MV-4-11 (cell line): ENCODE results near the gene ZNF804A.
A peak's percentile ranks its signal among the peaks of the same experiment; 100 is the strongest.

Source experiments
- DNase-seq: peaks from one replicate; lab custom pipeline; 2025; lab: John Stamatoyannopoulos, UW

Gene ZNF804A

DNA sequence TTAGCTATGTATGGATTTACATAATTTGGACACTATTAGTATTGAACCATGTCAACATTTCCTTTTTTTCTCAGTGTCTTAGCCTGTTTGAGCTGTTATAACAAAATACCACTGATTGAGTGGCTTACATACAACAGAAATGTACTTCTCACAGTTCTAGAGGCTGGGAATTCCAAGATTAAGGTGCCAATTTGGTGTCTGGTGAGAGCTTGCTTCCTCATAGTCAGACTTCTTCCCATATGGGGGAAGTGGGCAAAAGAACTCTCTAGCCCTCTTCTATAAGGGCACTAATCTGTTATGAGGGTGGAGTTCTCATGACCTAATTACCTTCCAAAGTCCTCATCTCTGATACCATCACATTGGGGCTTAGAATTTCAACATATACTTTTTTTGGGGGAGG is 12.6 kb downstream of the ZNF804A start:
- DNase-seq, result no peak

GRCh38 chr2:184611361-184612085 is 13.2 kb downstream of the ZNF804A start:
- peak; percentile 43 for DNase-seq

- no peak for DNase-seq
These were observed 22.0 kb downstream of the ZNF804A start for GRCh38 chr2:184620367-184620766.

DNA sequence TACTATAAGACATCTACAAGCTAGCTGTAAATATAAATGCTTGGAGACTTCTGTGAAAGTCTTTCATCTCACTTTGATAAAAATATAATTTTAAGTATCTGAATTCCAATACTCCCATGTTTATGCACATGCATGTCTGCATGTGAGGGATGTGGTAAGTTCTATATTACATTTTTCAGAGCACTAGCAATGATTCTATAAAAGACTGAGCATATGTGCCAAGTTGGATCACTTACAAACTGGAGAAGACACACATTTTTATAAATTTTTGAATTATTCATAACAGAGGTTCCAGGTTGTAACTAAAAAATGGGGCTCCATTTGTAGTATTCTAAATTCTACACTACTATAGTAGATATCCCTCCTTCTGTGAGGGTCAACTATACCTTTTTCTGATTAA is 26.0 kb downstream of the ZNF804A start:
- no peak for DNase-seq

DNA sequence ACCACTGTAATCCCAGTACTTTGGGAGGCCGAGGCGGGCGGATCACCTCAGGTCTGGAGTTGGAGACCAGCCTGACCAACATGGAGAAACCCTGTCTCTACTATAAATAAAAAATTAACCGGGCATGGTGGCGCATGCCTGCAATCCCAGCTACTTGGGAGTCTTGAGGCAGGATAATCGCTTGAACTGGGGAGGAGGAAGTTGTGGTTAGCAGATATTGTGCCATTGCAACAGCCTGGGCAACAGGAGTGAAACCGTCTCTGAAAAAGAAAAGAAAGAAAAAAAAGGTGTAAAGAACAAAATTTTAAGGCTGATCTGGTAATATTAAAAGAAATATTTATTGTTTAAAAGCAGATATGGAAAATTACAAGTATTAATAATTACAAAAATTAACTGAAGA is 29.7 kb downstream of the ZNF804A start:
- DNase-seq, result peak; percentile 86

- peak; percentile 33 for DNase-seq
These were observed 35.4 kb downstream of the ZNF804A start for GRCh38 chr2:184633726-184634125.

DNA sequence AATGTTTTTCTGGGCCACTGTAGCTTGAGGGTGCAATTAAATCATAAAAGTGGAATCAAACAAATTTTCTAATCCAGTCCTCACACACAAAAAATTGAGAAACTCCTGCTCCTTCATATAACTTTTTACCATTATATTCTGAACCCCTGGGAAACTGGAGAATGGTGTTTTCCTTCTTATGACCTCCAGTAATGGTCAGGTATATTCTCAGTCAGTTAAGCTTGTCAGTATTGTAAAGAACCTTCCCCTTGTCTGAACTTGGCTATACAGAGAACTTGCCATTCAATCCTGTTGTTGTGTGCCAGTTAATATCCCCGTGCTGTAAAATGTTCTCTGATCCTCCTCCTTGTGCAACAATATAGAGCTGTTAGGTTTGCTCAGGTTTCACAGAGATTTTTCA is 39.5 kb downstream of the ZNF804A start:
- no peak for DNase-seq

DNA sequence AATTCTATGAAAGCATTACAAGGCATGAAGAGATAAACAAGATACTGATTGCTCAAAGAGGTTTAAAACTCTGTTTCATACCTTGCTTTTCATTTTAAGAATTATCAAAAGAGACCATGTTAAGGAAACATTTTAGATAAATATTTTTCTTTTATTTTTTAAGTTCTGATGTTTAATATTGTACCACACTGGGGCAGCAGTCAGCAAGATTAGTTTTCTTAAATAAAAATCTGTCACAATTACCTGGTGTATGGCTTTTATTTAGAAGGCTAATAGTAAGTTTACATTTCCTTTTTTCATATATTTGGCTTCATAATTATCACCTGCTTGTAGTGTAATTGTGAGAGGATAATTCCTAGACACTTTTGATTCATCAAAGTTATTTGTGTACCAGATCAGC is 46.4 kb downstream of the ZNF804A start:
- no peak for DNase-seq

GRCh38 chr2:184646177-184646576 is 47.8 kb downstream of the ZNF804A start:
- no peak for DNase-seq

- no peak for DNase-seq
These were observed 48.3 kb downstream of the ZNF804A start for GRCh38 chr2:184646593-184646992.

GRCh38 chr2:184654945-184655344 is 56.6 kb downstream of the ZNF804A start:
- no peak for DNase-seq

GRCh38 chr2:184677171-184677570 is 78.8 kb downstream of the ZNF804A start:
- DNase-seq, result peak; percentile 59

GRCh38 chr2:184679219-184680018 is 81.1 kb downstream of the ZNF804A start:
- no peak for DNase-seq

- no peak for DNase-seq
These were observed 82.5 kb downstream of the ZNF804A start for GRCh38 chr2:184680825-184681224.

DNA sequence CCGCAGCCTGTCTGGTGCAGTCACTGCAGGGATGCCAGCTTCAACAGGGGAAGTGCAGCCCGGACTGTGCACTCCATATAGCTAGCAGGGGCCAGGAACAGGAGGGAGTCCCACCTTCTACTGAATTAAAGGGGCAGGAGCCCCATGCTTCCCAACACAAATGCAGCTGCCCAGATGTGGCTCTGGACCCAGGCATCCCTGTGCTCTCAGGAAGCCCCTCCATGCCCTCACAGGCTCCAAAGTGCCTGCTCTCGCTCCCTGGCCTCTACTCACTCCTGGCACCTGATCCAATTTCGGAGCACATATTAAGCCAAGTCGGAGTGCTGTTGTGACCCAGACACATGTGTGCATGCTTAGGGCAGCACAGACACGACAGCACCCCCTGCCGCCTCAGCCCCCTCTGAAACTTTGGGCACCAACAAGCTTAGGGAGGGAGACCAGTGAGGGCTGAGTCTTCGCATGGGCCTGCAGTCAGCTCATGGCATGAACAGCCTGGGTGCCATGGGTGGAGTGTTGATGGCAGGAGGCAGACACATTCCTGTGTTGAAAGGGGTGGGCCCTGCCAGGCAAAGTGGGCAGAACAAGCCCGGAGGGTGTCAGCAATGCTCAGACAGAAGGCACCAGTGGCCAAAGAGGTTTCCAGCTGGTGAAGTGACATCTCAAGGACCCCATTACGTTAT is 83.5 kb downstream of the ZNF804A start:
- no peak for DNase-seq

DNA sequence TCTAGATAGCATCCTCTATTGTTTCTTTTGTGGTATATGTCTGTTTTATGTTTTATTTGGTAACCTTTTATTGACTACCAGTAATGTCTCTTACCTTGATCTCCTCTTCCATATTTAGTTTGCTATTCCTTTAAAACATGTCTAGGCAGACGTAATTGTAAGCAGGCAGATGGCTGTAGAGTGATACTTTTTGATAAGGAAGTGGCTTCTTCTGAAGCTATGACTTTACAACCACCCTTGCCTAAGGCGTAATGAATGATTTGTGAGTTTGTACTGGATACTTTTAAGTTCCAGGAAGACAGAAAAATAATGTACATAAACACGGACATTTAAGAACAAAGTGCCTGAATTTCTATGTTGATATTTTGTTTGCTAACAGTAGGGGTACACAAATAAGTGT is 85.6 kb downstream of the ZNF804A start:
- peak; percentile 23 for DNase-seq

DNA sequence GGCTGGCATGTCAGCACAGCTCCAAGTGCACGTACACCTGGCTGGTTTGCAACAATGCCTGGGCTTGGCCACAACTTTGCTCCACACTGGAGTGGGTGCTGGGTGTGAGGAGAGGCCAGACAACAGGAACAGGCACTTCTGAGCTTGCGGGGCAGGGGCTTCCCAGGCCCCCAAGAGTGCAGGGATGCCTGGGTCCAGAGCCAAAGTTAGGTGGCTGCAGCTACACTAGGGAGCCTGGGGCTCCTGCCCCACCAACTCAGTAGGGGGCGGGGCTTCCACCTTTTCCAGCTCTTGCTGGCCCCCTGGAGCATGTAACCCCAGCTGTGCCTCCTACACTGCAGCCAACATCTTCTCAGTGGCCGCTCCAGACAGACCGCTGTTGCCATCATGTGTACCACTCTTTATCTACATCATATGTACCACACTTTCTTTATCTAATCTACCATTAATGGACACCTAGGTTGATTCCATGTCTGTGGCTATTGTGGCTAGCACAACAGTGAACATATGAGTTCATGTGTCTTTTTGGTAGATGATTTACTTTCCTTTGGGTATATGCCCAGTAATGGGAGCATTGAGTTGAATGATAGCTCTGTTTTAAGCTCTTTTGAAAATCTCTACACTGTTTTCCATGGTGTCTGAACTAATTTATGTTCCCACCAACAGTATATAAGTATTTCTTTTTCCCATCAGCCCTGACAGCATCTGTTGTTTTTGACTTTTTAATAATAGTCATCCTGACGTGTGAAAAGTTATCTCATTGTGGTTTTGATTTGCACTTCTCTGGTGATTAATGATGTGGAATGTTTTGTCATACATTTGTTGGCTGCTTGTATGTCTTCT is 87.9 kb downstream of the ZNF804A start:
- no peak for DNase-seq

- DNase-seq, result no peak
These were observed 91.3 kb downstream of the ZNF804A start for GRCh38 chr2:184689638-184690037.

- no peak for DNase-seq
These were observed 93.9 kb downstream of the ZNF804A start for GRCh38 chr2:184692141-184692734.

DNA sequence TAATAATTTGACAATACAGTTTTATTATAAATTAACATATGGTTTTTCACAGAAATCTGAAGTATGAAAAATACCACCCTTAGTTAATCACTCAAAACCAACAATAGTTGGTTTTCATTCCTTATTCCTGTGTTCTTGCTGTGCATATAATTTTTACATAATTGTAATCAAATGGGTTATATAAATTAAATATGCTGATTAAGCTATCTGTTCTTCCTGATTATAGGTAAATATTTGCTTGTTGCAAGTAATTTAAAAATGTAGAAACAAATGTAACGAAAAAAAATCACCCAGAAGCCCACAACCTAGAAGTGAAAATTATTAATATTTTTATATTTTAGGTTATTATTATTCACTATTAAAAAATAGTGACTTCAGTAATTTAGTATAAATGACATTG is 98.3 kb downstream of the ZNF804A start:
- no peak for DNase-seq

GRCh38 chr2:184698476-184698875 is 100.1 kb downstream of the ZNF804A start:
- no peak for DNase-seq

GRCh38 chr2:184721881-184722280 is 123.6 kb downstream of the ZNF804A start:
- DNase-seq, result no peak
